ENCODE results near the gene SNX6.

The SNX6 gene

DNA sequence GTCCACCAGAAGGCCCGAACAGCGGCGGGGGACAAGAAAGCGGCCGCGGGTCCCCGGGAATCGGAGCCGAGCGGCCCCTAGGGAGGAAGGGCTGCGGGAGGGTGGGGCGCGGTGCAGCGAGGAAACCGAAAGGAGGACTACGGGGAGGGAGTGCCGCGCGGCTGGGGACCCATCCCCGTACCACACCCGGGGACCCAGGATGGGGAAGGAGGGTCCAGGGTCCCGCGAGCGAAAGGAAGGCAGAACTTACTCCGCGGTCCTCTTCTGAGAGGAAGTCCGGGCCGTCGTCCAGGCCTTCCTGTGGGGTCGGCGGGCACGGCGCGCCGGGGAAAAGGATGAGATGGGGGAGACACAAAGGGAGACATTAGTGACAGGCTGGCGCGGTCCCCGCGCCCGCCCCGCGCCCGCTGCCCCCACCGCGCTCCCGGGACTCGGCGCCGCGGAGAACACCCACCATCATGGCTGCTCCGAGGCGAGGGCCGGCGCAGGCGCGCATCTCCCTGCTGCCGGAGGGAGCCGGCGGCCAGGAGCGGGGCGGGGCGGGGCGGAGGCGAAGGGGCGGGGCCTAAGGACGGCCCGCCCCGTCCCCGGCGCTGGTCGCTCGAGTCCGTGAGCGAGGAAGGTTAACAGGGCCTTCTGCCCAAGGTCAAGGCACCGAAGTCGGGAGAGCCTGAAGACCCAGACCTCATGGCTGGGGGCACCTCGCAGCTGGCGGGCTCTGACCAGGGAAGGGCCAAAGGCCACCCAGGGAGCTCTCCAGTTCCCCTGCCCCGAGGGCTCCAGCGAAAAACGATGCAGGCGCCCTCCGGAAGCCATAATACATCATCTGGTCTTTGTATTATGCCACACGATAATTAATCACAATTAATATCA lies at the start of gene SNX6:
SNX6 (minus strand) TSS at position 492 of the 873 bp plus-strand sequence; CDS start at position 460, 32 bp downstream.
- H3K4me1 ChIP-seq (ENCODE audit: control insufficient read depth, insufficient read depth, low read length) = 0 out of 2 replicates have a peak, but pooled peaks cover 10% of the 10 kb centered on the region
- no peaks in the 10 kb centered on the region for H3K27me3 ChIP-seq (ENCODE audit: control insufficient read depth, insufficient read depth, low read length)
- H3K9ac ChIP-seq (ENCODE audit: low read length) = peak within 1 kb of the TSS; percentile 86
- H3K9me3 ChIP-seq (ENCODE audit: control insufficient read depth, insufficient read depth, low read depth, low read length) = 0 out of 2 replicates have a peak, but pooled peaks cover 2% of the 10 kb centered on the region
- peak within 1 kb of the TSS; percentile 79 for H3K27ac ChIP-seq (ENCODE audit: low read depth, low read length)
- peaks cover 3% of the 10 kb centered on the region; the same call in 1 of the 2 replicates for H3K36me3 ChIP-seq (ENCODE audit: control insufficient read depth, insufficient read depth, low read length)
- peak within 1 kb of the TSS; percentile 98 for H3K4me3 ChIP-seq (ENCODE audit: low read depth, low read length)

DNA sequence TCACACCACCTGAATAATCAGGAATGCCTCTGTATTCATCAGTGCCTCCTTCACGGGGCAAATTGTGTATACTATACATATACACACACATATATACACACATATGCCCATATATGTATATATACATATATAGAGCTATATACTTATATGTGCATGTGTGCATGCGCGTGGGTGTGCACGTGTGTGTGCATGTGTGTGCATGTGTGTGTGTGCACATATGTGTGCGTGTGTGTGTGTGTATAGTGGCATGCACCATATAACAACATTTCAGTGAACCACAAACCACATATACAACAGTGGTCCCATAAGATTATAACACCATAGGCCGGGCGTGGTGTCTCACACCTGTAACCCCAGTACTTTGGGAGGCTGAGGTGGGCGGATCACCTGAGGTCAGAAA lies 48.8 kb upstream of the SNX6 start:
- H3K36me3 ChIP-seq (ENCODE audit: control insufficient read depth, insufficient read depth, low read length) = no peaks in the 10 kb centered on the region
- no peak overlapping the region for H3K4me3 ChIP-seq (ENCODE audit: low read depth, low read length)
- H3K4me1 ChIP-seq (ENCODE audit: control insufficient read depth, insufficient read depth, low read length) = peaks cover 7% of the 10 kb centered on the region
- no peak overlapping the region for H3K27ac ChIP-seq (ENCODE audit: low read depth, low read length)
- no peak overlapping the region for H3K9ac ChIP-seq (ENCODE audit: low read length)
- H3K27me3 ChIP-seq (ENCODE audit: control insufficient read depth, insufficient read depth, low read length) = no peaks in the 10 kb centered on the region
- H3K9me3 ChIP-seq (ENCODE audit: control insufficient read depth, insufficient read depth, low read depth, low read length) = 0 out of 2 replicates have a peak, but pooled peaks cover 2% of the 10 kb centered on the region

- Histone ChIP-seq H3K36me3 (ENCODE audit: control insufficient read depth, insufficient read depth, low read length) (no peaks in the 10 kb centered on the region), H3K4me1 (ENCODE audit: control insufficient read depth, insufficient read depth, low read length) (peaks cover 7% of the 10 kb centered on the region), H3K27me3 (ENCODE audit: control insufficient read depth, insufficient read depth, low read length) (no peaks in the 10 kb centered on the region), H3K9ac (ENCODE audit: low read length) (no peak overlapping the region), H3K9me3 (ENCODE audit: control insufficient read depth, insufficient read depth, low read depth, low read length) (0 out of 2 replicates have a peak, but pooled peaks cover 4% of the 10 kb centered on the region), H3K4me3 (ENCODE audit: low read depth, low read length) (no peak overlapping the region), H3K27ac (ENCODE audit: low read depth, low read length) (no peak overlapping the region)
Measured at GRCh38 chr14:34678306-34678705, 48.4 kb upstream of the SNX6 start.

- Histone ChIP-seq H3K27ac (ENCODE audit: low read depth, low read length) (no peak overlapping the region), H3K4me1 (ENCODE audit: control insufficient read depth, insufficient read depth, low read length) (peaks cover 7% of the 10 kb centered on the region), H3K27me3 (ENCODE audit: control insufficient read depth, insufficient read depth, low read length) (no peaks in the 10 kb centered on the region), H3K36me3 (ENCODE audit: control insufficient read depth, insufficient read depth, low read length) (no peaks in the 10 kb centered on the region), H3K4me3 (ENCODE audit: low read depth, low read length) (no peak overlapping the region), H3K9me3 (ENCODE audit: control insufficient read depth, insufficient read depth, low read depth, low read length) (0 out of 2 replicates have a peak, but pooled peaks cover 4% of the 10 kb centered on the region), H3K9ac (ENCODE audit: low read length) (no peak overlapping the region)
Measured at GRCh38 chr14:34676516-34677211, 46.7 kb upstream of the SNX6 start.

DNA sequence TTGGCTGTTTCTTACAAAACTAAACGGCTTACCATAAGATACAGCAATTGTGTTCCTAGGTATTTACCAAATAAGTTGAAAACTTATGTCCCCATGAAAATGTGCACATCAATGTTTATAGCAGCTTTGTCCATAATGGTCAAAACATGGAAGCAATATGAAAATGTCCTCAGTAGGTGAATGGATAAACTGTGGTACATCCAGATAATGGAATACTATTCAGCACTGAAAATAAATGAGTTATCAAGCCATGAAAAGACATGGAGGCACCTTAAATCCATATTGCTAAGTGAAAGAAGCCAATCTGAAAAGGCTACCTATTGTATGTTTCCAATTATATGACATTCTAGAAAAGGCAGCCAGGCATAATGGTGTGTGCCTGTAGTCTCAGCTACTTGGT lies 43.8 kb upstream of the SNX6 start:
- H3K27me3 ChIP-seq (ENCODE audit: control insufficient read depth, insufficient read depth, low read length) = no peaks in the 10 kb centered on the region
- no peaks in the 10 kb centered on the region for H3K36me3 ChIP-seq (ENCODE audit: control insufficient read depth, insufficient read depth, low read length)
- no peak overlapping the region for H3K9ac ChIP-seq (ENCODE audit: low read length)
- 0 out of 2 replicates have a peak, but pooled peaks cover 4% of the 10 kb centered on the region for H3K9me3 ChIP-seq (ENCODE audit: control insufficient read depth, insufficient read depth, low read depth, low read length)
- no peak overlapping the region for H3K4me3 ChIP-seq (ENCODE audit: low read depth, low read length)
- peaks cover 7% of the 10 kb centered on the region for H3K4me1 ChIP-seq (ENCODE audit: control insufficient read depth, insufficient read depth, low read length)
- H3K27ac ChIP-seq (ENCODE audit: low read depth, low read length) = no peak overlapping the region

GRCh38 chr14:34671716-34672115 lies 41.8 kb upstream of the SNX6 start:
- Histone ChIP-seq H3K27ac (ENCODE audit: low read depth, low read length) (no peak overlapping the region), H3K4me3 (ENCODE audit: low read depth, low read length) (no peak overlapping the region), H3K9me3 (ENCODE audit: control insufficient read depth, insufficient read depth, low read depth, low read length) (0 out of 2 replicates have a peak, but pooled peaks cover 4% of the 10 kb centered on the region), H3K36me3 (ENCODE audit: control insufficient read depth, insufficient read depth, low read length) (no peaks in the 10 kb centered on the region), H3K27me3 (ENCODE audit: control insufficient read depth, insufficient read depth, low read length) (no peaks in the 10 kb centered on the region), H3K4me1 (ENCODE audit: control insufficient read depth, insufficient read depth, low read length) (no peaks in the 10 kb centered on the region), H3K9ac (ENCODE audit: low read length) (no peak overlapping the region)

GRCh38 chr14:34668111-34668510 lies 38.2 kb upstream of the SNX6 start:
- no peak overlapping the region for H3K27ac ChIP-seq (ENCODE audit: low read depth, low read length)
- no peak overlapping the region for H3K4me3 ChIP-seq (ENCODE audit: low read depth, low read length)
- H3K9me3 ChIP-seq (ENCODE audit: control insufficient read depth, insufficient read depth, low read depth, low read length) = no peaks in the 10 kb centered on the region
- no peaks in the 10 kb centered on the region for H3K36me3 ChIP-seq (ENCODE audit: control insufficient read depth, insufficient read depth, low read length)
- no peak overlapping the region for H3K9ac ChIP-seq (ENCODE audit: low read length)
- H3K27me3 ChIP-seq (ENCODE audit: control insufficient read depth, insufficient read depth, low read length) = no peaks in the 10 kb centered on the region
- no peaks in the 10 kb centered on the region for H3K4me1 ChIP-seq (ENCODE audit: control insufficient read depth, insufficient read depth, low read length)

DNA sequence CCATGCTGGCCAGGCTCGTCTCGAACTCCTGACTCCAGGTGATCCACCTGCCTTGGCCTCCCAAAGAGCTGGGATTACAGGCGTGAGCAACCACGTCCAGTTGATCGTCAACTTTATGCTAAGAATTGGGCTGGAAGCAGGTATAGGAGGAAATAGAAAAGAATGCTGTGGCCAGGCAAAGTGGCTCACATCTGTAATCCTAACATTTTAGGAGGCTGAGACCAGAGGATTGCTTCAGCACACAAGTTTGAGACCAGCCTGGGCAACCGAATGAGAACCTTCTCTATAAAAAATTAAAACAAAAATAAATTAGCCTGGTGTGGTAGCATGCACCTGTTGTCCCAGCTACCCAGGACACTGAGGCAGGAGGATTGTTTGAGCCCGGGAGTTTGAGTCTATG lies 37.1 kb upstream of the SNX6 start:
- Histone ChIP-seq H3K4me3 (ENCODE audit: low read depth, low read length) (no peak overlapping the region), H3K27ac (ENCODE audit: low read depth, low read length) (no peak overlapping the region), H3K4me1 (ENCODE audit: control insufficient read depth, insufficient read depth, low read length) (no peaks in the 10 kb centered on the region), H3K36me3 (ENCODE audit: control insufficient read depth, insufficient read depth, low read length) (no peaks in the 10 kb centered on the region), H3K27me3 (ENCODE audit: control insufficient read depth, insufficient read depth, low read length) (no peaks in the 10 kb centered on the region), H3K9ac (ENCODE audit: low read length) (no peak overlapping the region), H3K9me3 (ENCODE audit: control insufficient read depth, insufficient read depth, low read depth, low read length) (no peaks in the 10 kb centered on the region)

- Histone ChIP-seq H3K27ac (ENCODE audit: low read depth, low read length) (no peak overlapping the region), H3K9ac (ENCODE audit: low read length) (no peak overlapping the region), H3K4me3 (ENCODE audit: low read depth, low read length) (no peak overlapping the region), H3K36me3 (ENCODE audit: control insufficient read depth, insufficient read depth, low read length) (no peaks in the 10 kb centered on the region), H3K27me3 (ENCODE audit: control insufficient read depth, insufficient read depth, low read length) (no peaks in the 10 kb centered on the region), H3K4me1 (ENCODE audit: control insufficient read depth, insufficient read depth, low read length) (no peaks in the 10 kb centered on the region), H3K9me3 (ENCODE audit: control insufficient read depth, insufficient read depth, low read depth, low read length) (no peaks in the 10 kb centered on the region)
Measured at GRCh38 chr14:34665785-34666435, 36.0 kb upstream of the SNX6 start.

DNA sequence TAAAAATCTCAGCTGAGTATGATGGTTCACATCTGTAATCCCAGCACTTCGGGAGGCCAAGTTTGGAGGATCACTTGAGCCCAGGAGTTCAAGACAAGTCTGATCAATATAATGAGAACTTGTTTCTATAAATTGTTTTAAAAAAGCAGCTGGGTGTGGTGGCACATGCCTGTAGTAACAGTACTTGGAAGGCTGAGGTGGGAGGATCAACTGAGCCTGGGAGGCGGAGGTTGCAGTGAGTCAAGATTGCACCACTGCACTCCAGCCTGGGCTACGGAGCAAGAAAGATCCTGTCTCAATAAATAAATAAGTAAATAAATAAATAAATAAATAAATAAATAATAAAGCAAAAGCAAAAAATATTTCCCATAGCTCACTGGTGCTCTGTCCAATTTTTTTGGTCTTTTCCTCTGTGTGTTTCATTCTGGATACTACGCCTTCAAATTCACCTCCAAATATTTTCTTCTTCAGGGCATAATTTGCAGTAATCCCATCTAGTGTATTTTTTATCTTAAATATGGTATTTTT lies 32.7 kb upstream of the SNX6 start:
- Histone ChIP-seq H3K4me1 (ENCODE audit: control insufficient read depth, insufficient read depth, low read length) (no peaks in the 10 kb centered on the region), H3K36me3 (ENCODE audit: control insufficient read depth, insufficient read depth, low read length) (no peaks in the 10 kb centered on the region), H3K9me3 (ENCODE audit: control insufficient read depth, insufficient read depth, low read depth, low read length) (no peaks in the 10 kb centered on the region), H3K9ac (ENCODE audit: low read length) (no peak overlapping the region), H3K27me3 (ENCODE audit: control insufficient read depth, insufficient read depth, low read length) (no peaks in the 10 kb centered on the region), H3K4me3 (ENCODE audit: low read depth, low read length) (no peak overlapping the region), H3K27ac (ENCODE audit: low read depth, low read length) (no peak overlapping the region)
